Kidney (tissue), 14 donors: ENCODE data around the gene TIAM2. TPM values are rescaled to one million over a fixed set of nuclear protein-coding genes. Genes with fewer than 3 reads are reported as not detected.
"Not testable (repeated sequence)": the region's sequence is repeated elsewhere in the genome, so short reads cannot be mapped to it uniquely, and the experiment has no call there.

ENCODE experiments used
- DNase-seq, 5 donors: peaks; one replicate each; pipeline ENCODE4 v3.0.0-alpha.2; 2013 to 2020
- FAIRE-seq: peaks from 2 replicates; lab custom pipeline; 2012; peaks lifted over from hg19 to GRCh38; lab: Jason Lieb, UNC
- H3K27ac ChIP-seq, 2 donors: one replicate each; pipeline ENCODE4 v1.7.0; 2013; ENCODE audit warnings: low read depth in 2 of 2, low read length in 2 of 2, inconsistent platforms in 1 of 2
- H3K27me3 ChIP-seq: one replicate; pipeline ENCODE4 v1.7.1; 2013; ENCODE audit warnings: low read length, inconsistent platforms; ENCODE audit not compliant: control insufficient read depth, insufficient read depth
- H3K36me3 ChIP-seq, 3 donors: one replicate each; pipeline versions ENCODE4 v1.7.0 to v1.7.1; 2013; ENCODE audit warnings: low read length in 3 of 3, control low read depth in 1 of 3, inconsistent platforms in 1 of 3; ENCODE audit not compliant: insufficient read depth in 3 of 3, control insufficient read depth in 2 of 3
- H3K4me1 ChIP-seq, 3 donors: one replicate each; pipeline versions ENCODE4 v1.7.0 to v1.7.1; 2013; ENCODE audit warnings: low read length in 3 of 3, inconsistent platforms in 1 of 3, low read depth in 1 of 3; ENCODE audit not compliant: control insufficient read depth in 2 of 3, insufficient read depth in 2 of 3
- H3K4me3 ChIP-seq, 3 donors: one replicate each; pipeline versions ENCODE4 v1.7.0 to v1.8.1; 2013; ENCODE audit warnings: low read length in 3 of 3, control low read depth in 1 of 3, inconsistent platforms in 1 of 3
- H3K9ac ChIP-seq, 3 donors: one replicate each; pipeline versions ENCODE4 v1.7.0 to v1.7.1; 2013; ENCODE audit warnings: low read length in 3 of 3, control low read depth in 1 of 3, inconsistent platforms in 1 of 3
- H3K9me3 ChIP-seq, 3 donors: one replicate each; pipeline versions ENCODE4 v1.7.0 to v1.7.1; 2013; ENCODE audit warnings: low read length in 3 of 3, control low read depth in 1 of 3, inconsistent platforms in 1 of 3; ENCODE audit not compliant: control insufficient read depth in 2 of 3, insufficient read depth in 1 of 3
- CTCF ChIP-seq: IDR thresholded peaks from 3 replicates; pipeline ENCODE4 v1.5.1; 2012; ENCODE audit warnings: mild to moderate bottlenecking, moderate library complexity, borderline replicate concordance; ENCODE audit not compliant: insufficient read depth; ENCODE audit errors: extremely low read depth
- intact Hi-C: fragments of 100-400 bp; cut with DNase I; formaldehyde crosslinking; loops from one replicate; pipeline ENCODE4 v1.11.1; 2022
- polyA plus RNA-seq: library from polyadenylated mRNA; stranded (reverse); fragments of 350-450 nt; fragmentation: Illumina TruSeq; extraction: RNeasy Lipid Tissue Mini Kit (QIAGEN cat#74804); gene quantifications from one replicate; pipeline ENCODE4 v1.2.3, GENCODE V29; 2014; ENCODE audit warnings: low read depth, low replicate concordance; ENCODE audit not compliant: insufficient read depth
- total RNA-seq: library from RNA; stranded (reverse); fragmentation: NEBNext Ultra II Directional; extraction: Animal tissue kit (Norgen Biotek cat#: 25700); gene quantifications from one replicate; pipeline ENCODE4 v1.2.1, GENCODE V29; 2021
- donor health status: control.
- donor health status: control.
- donor health status: control.
- donor health status: control.
- donor health status: control.
- donor health status: DM: yes; HTN: yes; CAD: no.
- donor health status: Normal renal cell carcinoma (clear cell type).

Gene TIAM2
- total and polyA plus RNA-seq, 2 donors from 2014 or later: 6.8 to 7.6 TPM

GRCh38 chr6:155213611-155214372, 218.7 kb downstream of the TIAM2 start:
- Histone ChIP-seq H3K36me3 (no peaks in the 10 kb centered on the region), H3K27me3 (no peaks in the 10 kb centered on the region), H3K27ac (no peak overlapping the region), H3K4me1 (peaks cover 0 to 2% (median 0%) of the 10 kb centered on the region in 3 donors), H3K9me3 (no peaks in the 10 kb centered on the region), H3K4me3 (no peak overlapping the region), H3K9ac (no peak overlapping the region)
- DNase-seq: peak in 2 of 5 donors; percentile 26 to 27
- no peak for FAIRE-seq
- no peak for TF ChIP-seq CTCF
- intact Hi-C loops: no loop called here

- TF ChIP-seq CTCF: no peak
Observed at GRCh38 chr6:155215906-155216305, 220.8 kb downstream of the TIAM2 start.

GRCh38 chr6:155216312-155217046, 221.4 kb downstream of the TIAM2 start:
- DNase-seq (no peak), FAIRE-seq (no peak)
- no peaks in the 10 kb centered on the region for H3K36me3 ChIP-seq
- no peaks in the 10 kb centered on the region for H3K27me3 ChIP-seq
- H3K9ac ChIP-seq: no peak overlapping the region
- H3K9me3 ChIP-seq: no peaks in the 10 kb centered on the region
- H3K4me1 ChIP-seq: peaks cover 0 to 2% (median 0%) of the 10 kb centered on the region in 3 donors
- no peak overlapping the region for H3K4me3 ChIP-seq
- intact Hi-C loops: no loop called here
- no peak for TF ChIP-seq CTCF
- no peak overlapping the region for H3K27ac ChIP-seq

More at GRCh38 chr6:155215906-155216305, 220.8 kb downstream of the TIAM2 start:
- intact Hi-C loops: no loop called here
- Histone ChIP-seq H3K4me3 (no peak overlapping the region), H3K9me3 (no peaks in the 10 kb centered on the region), H3K36me3 (no peaks in the 10 kb centered on the region), H3K9ac (no peak overlapping the region), H3K4me1 (peaks cover 0 to 2% (median 0%) of the 10 kb centered on the region in 3 donors), H3K27ac (no peak overlapping the region), H3K27me3 (no peaks in the 10 kb centered on the region)
- FAIRE-seq (no peak), DNase-seq (no peak)

GRCh38 chr6:155218711-155219110, 223.6 kb downstream of the TIAM2 start:
- H3K4me1 ChIP-seq, H3K36me3 ChIP-seq, intact Hi-C loops, H3K9me3 ChIP-seq, H3K4me3 ChIP-seq, DNase-seq, H3K27ac ChIP-seq, H3K27me3 ChIP-seq, H3K9ac ChIP-seq, FAIRE-seq: not testable (repeated sequence)
